NB4 (cell line): Measurements from ENCODE around the gene KCNA4.

Experiments used
- DNase-seq: peaks from one replicate; pipeline ENCODE4 v3.0.0; 2010; ENCODE audit warnings: low read depth
- H3K4me3 ChIP-seq: one replicate; pipeline ENCODE4 v1.5.1; 2011; ENCODE audit warnings: mild to moderate bottlenecking, low read depth, low read length, moderate library complexity
- MYC ChIP-seq: IDR thresholded peaks from 2 replicates; pipeline ENCODE4 v1.6.1; 2011; ENCODE audit warnings: low read depth, low read length
- POLR2A ChIP-seq: IDR thresholded peaks from 2 replicates; pipeline ENCODE4 v1.6.1; 2011; ENCODE audit warnings: mild to moderate bottlenecking; ENCODE audit not compliant: insufficient read length; ENCODE audit errors: extremely low read depth
- TF ChIP-seq, protein P1 (sequence below): IDR thresholded peaks from 2 replicates; pipeline ENCODE4 v1.6.1; 2011; ENCODE audit warnings: low read depth, low read length
- TF ChIP-seq, protein P2 (sequence below): IDR thresholded peaks from one replicate; pipeline ENCODE4 v1.5.1; 2012; ENCODE audit warnings: low read depth, low read length

KCNA4 gene

DNA sequence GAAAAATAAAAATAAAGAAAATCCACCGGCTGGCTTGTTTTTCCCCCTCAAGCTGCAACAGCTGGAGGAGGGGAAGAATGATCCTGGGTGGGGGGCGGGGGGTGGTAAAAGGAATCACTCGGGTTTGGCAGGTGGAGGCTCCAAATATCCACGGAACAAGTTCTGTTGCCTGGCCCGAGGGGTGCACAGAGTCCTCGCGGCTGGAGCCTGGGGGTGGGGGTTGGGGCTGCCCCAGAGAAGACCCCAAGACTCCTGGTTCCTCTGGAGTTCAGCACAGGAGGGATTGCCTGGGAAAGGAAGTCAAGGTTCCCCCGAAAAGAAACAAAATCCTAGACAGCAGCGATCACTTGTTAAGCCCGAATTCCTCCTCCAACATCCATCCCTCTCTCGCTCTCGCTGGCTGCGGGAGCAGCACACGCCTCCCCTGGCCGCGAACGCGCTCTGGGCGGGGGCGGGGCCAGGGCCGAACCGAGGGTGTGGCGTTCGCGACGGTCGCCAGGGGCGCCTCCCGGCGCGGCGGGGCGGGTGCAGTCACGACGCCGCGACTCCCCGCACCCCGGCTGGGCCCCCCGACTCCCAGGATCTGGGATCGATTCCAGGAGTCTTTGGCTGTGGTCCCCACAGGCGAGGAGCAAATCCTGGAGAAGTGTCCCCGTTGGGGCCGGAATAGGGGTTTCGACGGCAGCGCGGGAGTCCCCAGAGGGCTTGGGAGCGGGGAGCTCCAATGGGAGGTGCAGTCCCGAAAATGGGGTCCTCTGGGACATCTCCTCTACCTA, at the start of gene KCNA4:
KCNA4 (minus strand) TSS at position 443 of the 776 bp plus-strand sequence. CDS start 4,352 bp downstream, outside the sequence.
- no peak for DNase-seq
- TF ChIP-seq, protein P1, sequence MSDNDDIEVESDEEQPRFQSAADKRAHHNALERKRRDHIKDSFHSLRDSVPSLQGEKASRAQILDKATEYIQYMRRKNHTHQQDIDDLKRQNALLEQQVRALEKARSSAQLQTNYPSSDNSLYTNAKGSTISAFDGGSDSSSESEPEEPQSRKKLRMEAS = no peak
- TF ChIP-seq, protein P2, sequence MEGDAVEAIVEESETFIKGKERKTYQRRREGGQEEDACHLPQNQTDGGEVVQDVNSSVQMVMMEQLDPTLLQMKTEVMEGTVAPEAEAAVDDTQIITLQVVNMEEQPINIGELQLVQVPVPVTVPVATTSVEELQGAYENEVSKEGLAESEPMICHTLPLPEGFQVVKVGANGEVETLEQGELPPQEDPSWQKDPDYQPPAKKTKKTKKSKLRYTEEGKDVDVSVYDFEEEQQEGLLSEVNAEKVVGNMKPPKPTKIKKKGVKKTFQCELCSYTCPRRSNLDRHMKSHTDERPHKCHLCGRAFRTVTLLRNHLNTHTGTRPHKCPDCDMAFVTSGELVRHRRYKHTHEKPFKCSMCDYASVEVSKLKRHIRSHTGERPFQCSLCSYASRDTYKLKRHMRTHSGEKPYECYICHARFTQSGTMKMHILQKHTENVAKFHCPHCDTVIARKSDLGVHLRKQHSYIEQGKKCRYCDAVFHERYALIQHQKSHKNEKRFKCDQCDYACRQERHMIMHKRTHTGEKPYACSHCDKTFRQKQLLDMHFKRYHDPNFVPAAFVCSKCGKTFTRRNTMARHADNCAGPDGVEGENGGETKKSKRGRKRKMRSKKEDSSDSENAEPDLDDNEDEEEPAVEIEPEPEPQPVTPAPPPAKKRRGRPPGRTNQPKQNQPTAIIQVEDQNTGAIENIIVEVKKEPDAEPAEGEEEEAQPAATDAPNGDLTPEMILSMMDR = no peak
- no peak for TF ChIP-seq MYC
- TF ChIP-seq POLR2A = no peak
- no peak within 1 kb of the TSS for H3K4me3 ChIP-seq

DNA sequence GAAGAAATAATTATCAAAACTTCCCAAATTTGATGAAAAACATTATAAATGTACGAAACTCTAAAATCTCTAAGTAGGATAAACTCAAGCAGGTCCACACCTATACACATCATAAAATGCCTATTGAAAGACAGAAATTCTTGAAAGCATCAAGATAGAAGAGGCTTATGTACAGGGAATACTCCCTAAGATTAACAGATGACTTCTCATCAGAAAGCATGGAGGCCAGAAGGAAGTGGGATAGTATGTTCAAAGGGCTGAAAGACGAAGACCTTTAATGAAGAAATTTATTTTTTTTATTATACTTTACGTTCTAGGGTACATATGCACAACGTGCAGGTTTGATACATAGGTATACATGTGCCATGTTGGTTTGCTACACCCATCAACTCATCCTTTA, 45.3 kb upstream of the KCNA4 start:
- no peak overlapping the region for H3K4me3 ChIP-seq
- no peak for DNase-seq
- TF ChIP-seq POLR2A (no peak), MYC (no peak)
- TF ChIP-seq, protein P1 = no peak
- TF ChIP-seq, protein P2 = no peak

DNA sequence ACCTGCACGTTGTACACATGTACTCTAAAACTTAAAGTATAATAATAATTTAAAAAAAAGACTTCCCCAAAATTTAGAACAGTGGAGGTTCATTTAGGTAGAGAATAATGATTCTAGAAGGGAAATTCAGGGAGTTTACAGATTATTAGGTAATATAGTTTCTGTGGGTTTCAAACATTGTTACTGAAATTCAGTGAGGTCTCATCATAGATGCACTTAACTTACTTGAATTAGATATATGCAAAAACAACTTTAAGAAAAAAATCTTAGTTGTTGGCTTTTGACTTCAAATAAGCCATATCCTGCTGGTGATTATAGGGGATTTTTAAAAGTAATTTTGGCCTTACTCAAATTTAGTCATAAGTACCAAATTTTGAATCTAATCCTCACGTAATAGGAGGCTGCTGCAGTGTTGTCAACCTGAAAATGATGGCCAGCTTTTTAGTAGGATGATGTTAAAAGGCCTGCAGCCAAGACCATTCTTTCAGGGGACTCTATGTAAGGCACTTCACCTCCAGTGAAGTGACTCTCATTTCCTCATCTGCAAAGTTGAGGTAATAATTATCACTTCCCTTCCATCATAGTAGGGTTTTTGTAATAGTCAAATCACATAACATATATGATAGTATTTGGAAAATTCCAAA, 42.5 kb upstream of the KCNA4 start:
- no peak for DNase-seq
- TF ChIP-seq POLR2A (no peak), MYC (no peak)
- TF ChIP-seq, protein P2 = no peak
- TF ChIP-seq, protein P1 = no peak
- H3K4me3 ChIP-seq = no peak overlapping the region

DNA sequence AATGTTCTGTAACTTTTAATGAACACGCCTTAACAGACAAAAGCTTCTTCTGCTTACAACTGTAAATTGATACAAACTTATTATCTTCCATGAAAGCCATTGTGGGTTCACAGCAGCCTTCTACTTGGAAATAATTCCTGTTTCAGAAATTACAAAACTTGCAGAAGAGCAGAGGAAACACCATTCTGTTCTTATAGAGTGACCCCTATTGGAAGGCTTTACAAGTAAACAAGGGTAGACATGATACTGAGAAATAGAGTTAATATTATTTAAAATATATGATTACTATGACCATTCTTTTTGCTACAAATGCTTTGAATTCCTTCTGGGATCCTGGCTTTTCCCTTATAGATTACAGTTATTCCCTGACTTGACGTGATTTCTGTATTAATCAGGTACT, 32.4 kb upstream of the KCNA4 start:
- no peak overlapping the region for H3K4me3 ChIP-seq
- DNase-seq = no peak
- TF ChIP-seq, protein P2 = no peak
- TF ChIP-seq POLR2A (no peak), MYC (no peak)
- TF ChIP-seq, protein P1 = no peak

DNA sequence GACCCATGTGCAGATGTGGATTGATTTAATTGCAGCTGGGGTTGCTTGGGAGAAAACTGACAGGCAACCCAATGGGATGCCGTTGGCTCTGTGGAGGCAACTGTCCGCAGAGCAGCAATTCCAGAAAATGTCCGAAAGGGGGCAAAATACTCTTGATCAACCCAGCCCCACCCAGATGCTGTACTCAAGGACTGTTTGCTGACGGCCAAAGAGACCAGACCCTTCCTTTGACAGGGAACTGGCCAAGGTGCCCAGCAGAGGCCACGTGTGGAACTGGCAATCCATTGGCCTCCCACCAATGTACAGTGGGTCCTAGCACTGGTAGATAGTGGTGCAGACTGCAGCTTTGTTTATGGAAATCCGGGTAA, 29.7 kb upstream of the KCNA4 start:
- TF ChIP-seq MYC (no peak), POLR2A (no peak)
- TF ChIP-seq, protein P2 = peak; percentile 22
- no peak overlapping the region for H3K4me3 ChIP-seq
- peak; percentile 17 for DNase-seq
